ENCODE measurements around the gene TAOK3.

GRCh38 chr12:118220702-118221101 lies 152.0 kb downstream of the TAOK3 start:
- no peak for TF ChIP-seq CTCF (IDR thresholded peaks at IDR 0.05; ENCODE audit: insufficient read depth, low read length, poor library complexity, severe bottlenecking)
- no peak for TF ChIP-seq EZH2phosphoT487 (conservative IDR thresholded peaks at IDR 0.05; ENCODE audit: low read length)

All from SU-DHL-6 (cell line).